ENCODE results near the gene SPNS1.

SPNS1 gene

DNA sequence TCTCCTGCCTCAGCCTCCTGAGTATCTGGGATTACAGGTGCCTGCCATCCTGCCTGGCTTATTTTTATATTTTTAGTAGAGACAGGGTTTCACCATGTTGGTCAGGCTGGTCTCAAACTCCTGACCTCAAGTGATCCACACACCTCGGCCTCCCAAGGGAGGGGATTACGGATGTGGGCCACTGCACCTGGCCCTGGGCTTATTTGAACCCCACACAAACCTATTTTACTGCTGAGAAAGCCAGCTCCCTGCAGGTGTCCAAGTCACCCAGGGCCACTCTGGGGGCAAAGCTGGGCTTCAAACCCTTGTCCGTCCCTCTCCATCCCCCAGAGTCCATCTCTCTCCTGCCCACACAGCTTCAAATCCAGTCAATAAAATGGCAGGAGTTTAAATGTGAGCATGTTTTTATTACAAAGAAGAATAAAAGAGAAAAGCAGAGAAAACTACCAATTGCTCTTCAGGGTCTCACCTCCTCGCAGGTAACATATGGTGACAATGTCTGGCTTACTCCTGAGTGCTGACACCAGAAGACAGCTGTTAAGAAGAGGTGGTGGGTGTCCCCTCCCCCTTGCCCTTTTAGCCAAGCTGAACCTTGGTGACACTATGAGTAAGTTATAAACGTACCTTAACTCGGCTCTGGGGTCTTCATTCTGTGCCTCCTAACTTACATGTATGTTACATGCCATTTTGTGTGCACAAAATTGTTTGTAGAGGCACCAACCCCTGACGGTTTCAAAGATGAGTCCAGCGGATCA, 55.7 kb downstream of the SPNS1 start:
- no peak for DNase-seq

All from activated CD4-positive, alpha-beta T cell treated with anti-CD3 and anti-CD28 coated beads, Interleukin-2, Interleukin-6, amounts not matched to agents 100 ng/mL and 50 ng/mL, durations not matched to agents 16 hours and 8 hours (primary cell).